ENCODE measurements around the gene DAG1. TPM values are rescaled to one million over a fixed set of nuclear protein-coding genes. Genes with fewer than 3 reads are reported as not detected.
A peak's percentile ranks its signal among the peaks of the same experiment; 100 is the strongest.

Gene DAG1
- total RNA-seq, 4 donors from 2014 or later = 42.1 to 102 (median 76.6) TPM

- no peak for DNase-seq (ENCODE audit: low spot score in 2 of 2)
Measured at GRCh38 chr3:49500205-49500731, 30.2 kb downstream of the DAG1 start.

GRCh38 chr3:49500732-49501609 is 30.9 kb downstream of the DAG1 start:
- no peaks in the 10 kb centered on the region for H3K27me3 ChIP-seq
- peaks cover 21% of the 10 kb centered on the region for H3K4me1 ChIP-seq
- H3K4me3 ChIP-seq = no peak overlapping the region
- 32% methylated on average over 9 of the region's 9 CpGs for WGBS
- H3K9me3 ChIP-seq = no peaks in the 10 kb centered on the region
- TF ChIP-seq POLR2AphosphoS5 (IDR thresholded peaks at IDR 0.05) (no peak), CTCF (IDR thresholded peaks at IDR 0.05) (no peak), POLR2A (IDR thresholded peaks at IDR 0.05) (no peak), EP300 (IDR thresholded peaks at IDR 0.05) (no peak)
- H3K36me3 ChIP-seq = no peaks in the 10 kb centered on the region
- peak overlapping the region; percentile 87 for H3K27ac ChIP-seq
- peak in 1 of 2 donors; percentile 75 for DNase-seq (ENCODE audit: low spot score in 2 of 2)

More at GRCh38 chr3:49500205-49500731, 30.2 kb downstream of the DAG1 start:
- Histone ChIP-seq H3K36me3 (no peaks in the 10 kb centered on the region), H3K9me3 (no peaks in the 10 kb centered on the region), H3K27ac (peak overlapping the region; percentile 87), H3K4me1 (peaks cover 21% of the 10 kb centered on the region), H3K4me3 (no peak overlapping the region), H3K27me3 (no peaks in the 10 kb centered on the region)
- no peak for TF ChIP-seq CTCF (IDR thresholded peaks at IDR 0.05)
- TF ChIP-seq POLR2AphosphoS5 (IDR thresholded peaks at IDR 0.05) = no peak
- TF ChIP-seq POLR2A (IDR thresholded peaks at IDR 0.05) = no peak
- no peak for TF ChIP-seq EP300 (IDR thresholded peaks at IDR 0.05)
- WGBS = 78% methylated on average over 6 of the region's 6 CpGs

GRCh38 chr3:49501842-49502241 is 31.8 kb downstream of the DAG1 start:
- Histone ChIP-seq H3K27ac (peak overlapping the region; percentile 87), H3K9me3 (no peaks in the 10 kb centered on the region), H3K4me3 (no peak overlapping the region), H3K27me3 (no peaks in the 10 kb centered on the region), H3K36me3 (no peaks in the 10 kb centered on the region), H3K4me1 (peaks cover 21% of the 10 kb centered on the region)
- TF ChIP-seq POLR2AphosphoS5 (IDR thresholded peaks at IDR 0.05) (no peak), CTCF (IDR thresholded peaks at IDR 0.05) (no peak), EP300 (IDR thresholded peaks at IDR 0.05) (no peak), POLR2A (IDR thresholded peaks at IDR 0.05) (no peak)
- no peak for DNase-seq (ENCODE audit: low spot score in 2 of 2)
- WGBS = 92% methylated on average over 2 of the region's 2 CpGs

GRCh38 chr3:49506906-49507305 is 36.8 kb downstream of the DAG1 start:
- no peak for DNase-seq (ENCODE audit: low spot score in 2 of 2)
- TF ChIP-seq POLR2A (IDR thresholded peaks at IDR 0.05) = no peak
- TF ChIP-seq POLR2AphosphoS5 (IDR thresholded peaks at IDR 0.05) = no peak
- no peak for TF ChIP-seq CTCF (IDR thresholded peaks at IDR 0.05)
- no peak for TF ChIP-seq EP300 (IDR thresholded peaks at IDR 0.05)
- H3K27ac ChIP-seq = no peak overlapping the region
- H3K4me3 ChIP-seq = no peak overlapping the region
- no peaks in the 10 kb centered on the region for H3K27me3 ChIP-seq
- H3K4me1 ChIP-seq = peaks cover under 1% of the 10 kb centered on the region
- 82% methylated on average over 3 of the region's 3 CpGs for WGBS
- H3K36me3 ChIP-seq = peaks cover 14% of the 10 kb centered on the region
- no peaks in the 10 kb centered on the region for H3K9me3 ChIP-seq

GRCh38 chr3:49509028-49509561 is 39.0 kb downstream of the DAG1 start:
- 43% methylated on average over 2 of the region's 2 CpGs for WGBS

More at GRCh38 chr3:49509028-49509561, 39.0 kb downstream of the DAG1 start:
- Histone ChIP-seq H3K4me3 (no peak overlapping the region), H3K4me1 (no peaks in the 10 kb centered on the region), H3K9me3 (no peaks in the 10 kb centered on the region), H3K27ac (no peak overlapping the region), H3K36me3 (peaks cover 19% of the 10 kb centered on the region), H3K27me3 (no peaks in the 10 kb centered on the region)
- DNase-seq (ENCODE audit: low spot score in 2 of 2) = no peak
- TF ChIP-seq POLR2A (IDR thresholded peaks at IDR 0.05) = no peak
